Neural progenitor cell (in vitro differentiated cells): ENCODE measurements around the gene LHX6.

ENCODE experiments used
- EZH2 ChIP-seq: fragments of 200-600 bp; sonication (generic); IDR thresholded peaks from 2 replicates; pipeline ENCODE4 v1.6.1; 2017; ENCODE audit warnings: antibody characterized with exemption, mild to moderate bottlenecking, moderate library complexity
- EZH2phosphoT487 ChIP-seq: fragments of 200-600 bp; sonication (generic); IDR thresholded peaks from 2 replicates; pipeline ENCODE4 v1.6.1; 2017; ENCODE audit warnings: antibody characterized with exemption
- TF ChIP-seq, protein P1 (sequence below): fragments of 200-600 bp; sonication (generic); IDR thresholded peaks from 2 replicates; pipeline ENCODE4 v1.5.1; 2017; ENCODE audit warnings: antibody characterized with exemption, mild to moderate bottlenecking

- TF ChIP-seq, protein P1, sequence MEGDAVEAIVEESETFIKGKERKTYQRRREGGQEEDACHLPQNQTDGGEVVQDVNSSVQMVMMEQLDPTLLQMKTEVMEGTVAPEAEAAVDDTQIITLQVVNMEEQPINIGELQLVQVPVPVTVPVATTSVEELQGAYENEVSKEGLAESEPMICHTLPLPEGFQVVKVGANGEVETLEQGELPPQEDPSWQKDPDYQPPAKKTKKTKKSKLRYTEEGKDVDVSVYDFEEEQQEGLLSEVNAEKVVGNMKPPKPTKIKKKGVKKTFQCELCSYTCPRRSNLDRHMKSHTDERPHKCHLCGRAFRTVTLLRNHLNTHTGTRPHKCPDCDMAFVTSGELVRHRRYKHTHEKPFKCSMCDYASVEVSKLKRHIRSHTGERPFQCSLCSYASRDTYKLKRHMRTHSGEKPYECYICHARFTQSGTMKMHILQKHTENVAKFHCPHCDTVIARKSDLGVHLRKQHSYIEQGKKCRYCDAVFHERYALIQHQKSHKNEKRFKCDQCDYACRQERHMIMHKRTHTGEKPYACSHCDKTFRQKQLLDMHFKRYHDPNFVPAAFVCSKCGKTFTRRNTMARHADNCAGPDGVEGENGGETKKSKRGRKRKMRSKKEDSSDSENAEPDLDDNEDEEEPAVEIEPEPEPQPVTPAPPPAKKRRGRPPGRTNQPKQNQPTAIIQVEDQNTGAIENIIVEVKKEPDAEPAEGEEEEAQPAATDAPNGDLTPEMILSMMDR: no peak
- TF ChIP-seq EZH2phosphoT487: no peak
- TF ChIP-seq EZH2: no peak
Measured at GRCh38 chr9:122212473-122213004, 16.2 kb downstream of the LHX6 start.
